ENCODE results near the gene FNDC3B. TPM values are rescaled to one million over a fixed set of nuclear protein-coding genes. Genes with fewer than 3 reads are reported as not detected.

The FNDC3B gene
- total and polyA plus RNA-seq, 9 of the 15 experiments (the other 6 are each of a cell fraction or from before 2014, with no cell fraction given): 7.0 to 35.8 (median 16.2) TPM

DNA sequence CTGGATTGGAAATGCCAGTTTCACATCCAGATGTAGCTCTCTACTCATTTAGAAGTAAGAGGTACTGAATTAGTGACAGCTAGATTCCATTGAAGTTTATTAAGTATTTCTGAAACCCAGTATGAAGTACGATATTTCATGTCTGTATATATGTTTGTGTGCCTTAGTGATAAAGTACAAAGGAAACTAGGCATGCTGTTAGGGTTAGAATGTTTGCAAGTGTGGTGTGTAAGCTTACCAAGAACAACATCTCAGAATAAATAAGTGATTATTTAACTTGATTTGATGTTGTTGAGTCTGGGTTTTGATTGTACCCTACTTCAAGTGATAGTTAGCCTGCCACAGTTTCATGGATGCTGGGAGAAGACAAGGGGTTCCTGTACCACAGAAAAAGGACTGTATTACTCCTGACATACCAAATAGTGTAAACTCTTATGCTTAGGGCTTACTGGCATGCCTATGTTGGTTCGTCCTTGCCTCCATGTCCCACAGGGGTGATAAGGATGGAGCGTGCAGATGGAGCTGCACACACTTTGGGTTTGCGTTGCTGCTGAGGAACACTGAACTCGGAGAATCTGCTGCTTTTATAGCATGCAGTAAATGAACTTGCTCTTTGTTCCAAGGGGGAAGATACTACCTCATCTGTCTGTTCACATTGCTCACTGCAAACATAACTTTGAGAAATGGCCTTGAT is 43.6 kb downstream of the FNDC3B start:
- ATAC-seq: no peak
- CTCF ChIA-PET (ENCODE audit: low intra/inter-chr PET ratio): no interaction called here
- in situ Hi-C loops (cut with MboI): no loop called here

More for the DNA sequence above, 43.6 kb downstream of the FNDC3B start:
- Histone ChIP-seq H3K4me3 (no peak overlapping the region), H3K9ac (ENCODE audit: insufficient read depth in 1 of 2, low read depth in 2 of 2, low read length in 2 of 2) (no peak overlapping the region), H3K4me2 (ENCODE audit: insufficient read depth, low read length) (no peak overlapping the region), H3K27me3 (ENCODE audit: control insufficient read depth in 2 of 2, insufficient read depth in 2 of 2, low read length in 2 of 2) (no peaks in the 10 kb centered on the region), H3K79me2 (ENCODE audit: control insufficient read depth, insufficient read depth, low read length) (peaks cover 99% of the 10 kb centered on the region), H3K9me3 (replicated peaks; ENCODE audit: control insufficient read depth, insufficient read depth, low read depth, low read length) (no peaks in the 10 kb centered on the region), H3K4me1 (replicated peaks in 1 of 2; ENCODE audit: control insufficient read depth in 2 of 2, insufficient read depth in 2 of 2, low read length in 2 of 2) (peaks cover 4 to 45% of the 10 kb centered on the region in 2 experiments; a peak in 4 of 5 replicates), H3K36me3 (ENCODE audit: control insufficient read depth, insufficient read depth, low read length) (peaks cover 31% of the 10 kb centered on the region), H3K9me1 (ENCODE audit: control insufficient read depth, insufficient read depth, low read length) (no peaks in the 10 kb centered on the region), H3K27ac (ENCODE audit: extremely low read depth, low read depth, low read length) (no peak overlapping the region), H2AFZ (ENCODE audit: low read depth, low read length) (no peak overlapping the region), H4K20me1 (replicated peaks; ENCODE audit: control insufficient read depth, insufficient read depth, low read length) (no peaks in the 10 kb centered on the region)
- BruUV-seq (replicated peaks): no TSS peak
- WGBS (ENCODE audit: insufficient coverage, low coverage, missing lambda C conversion rate): 89% methylated on average over 5 of the region's 5 CpGs
- POLR2A ChIA-PET: interaction anchor here (1.3 kb wide), 1 partner anchor 11 kb away, joined by 3 read pairs; no protein-coding TSS in a partner anchor
- intact Hi-C loops (cut with micrococcal nuclease): no loop called here
- FAIRE-seq (no peak), DNase-seq (ENCODE audit: extremely low read depth in 1 of 4, low spot score in 3 of 4) (no peak)
- no peak for TF ChIP-seq GATAD2B (IDR thresholded peaks at IDR 0.05; ENCODE audit: borderline replicate concordance)
- no peak for TF ChIP-seq ZNF224 (CRISPR knock-in tag; IDR thresholded peaks at IDR 0.05)
- no peak for TF ChIP-seq BCOR (IDR thresholded peaks at IDR 0.05)
- no peak for TF ChIP-seq SAFB (IDR thresholded peaks at IDR 0.05; ENCODE audit: borderline replicate concordance, low read depth, low read length)
- TF ChIP-seq, protein P1, sequence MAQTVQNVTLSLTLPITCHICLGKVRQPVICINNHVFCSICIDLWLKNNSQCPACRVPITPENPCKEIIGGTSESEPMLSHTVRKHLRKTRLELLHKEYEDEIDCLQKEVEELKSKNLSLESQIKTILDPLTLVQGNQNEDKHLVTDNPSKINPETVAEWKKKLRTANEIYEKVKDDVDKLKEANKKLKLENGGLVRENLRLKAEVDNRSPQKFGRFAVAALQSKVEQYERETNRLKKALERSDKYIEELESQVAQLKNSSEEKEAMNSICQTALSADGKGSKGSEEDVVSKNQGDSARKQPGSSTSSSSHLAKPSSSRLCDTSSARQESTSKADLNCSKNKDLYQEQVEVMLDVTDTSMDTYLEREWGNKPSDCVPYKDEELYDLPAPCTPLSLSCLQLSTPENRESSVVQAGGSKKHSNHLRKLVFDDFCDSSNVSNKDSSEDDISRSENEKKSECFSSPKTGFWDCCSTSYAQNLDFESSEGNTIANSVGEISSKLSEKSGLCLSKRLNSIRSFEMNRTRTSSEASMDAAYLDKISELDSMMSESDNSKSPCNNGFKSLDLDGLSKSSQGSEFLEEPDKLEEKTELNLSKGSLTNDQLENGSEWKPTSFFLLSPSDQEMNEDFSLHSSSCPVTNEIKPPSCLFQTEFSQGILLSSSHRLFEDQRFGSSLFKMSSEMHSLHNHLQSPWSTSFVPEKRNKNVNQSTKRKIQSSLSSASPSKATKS (CRISPR knock-in tag; IDR thresholded peaks at IDR 0.05): no peak
